HepG2 (cell line): ENCODE data around the gene SYCE3. TPM values are rescaled to one million over a fixed set of nuclear protein-coding genes. Genes with fewer than 3 reads are reported as not detected.

Experiments used
- ADNP ChIP-seq: sonication (generic); formaldehyde crosslinking; IDR thresholded peaks from 2 replicates; pipeline ENCODE4 v1.4.0; 2020; ENCODE audit warnings: missing genetic modification reagents
- CSRNP1 ChIP-seq: sonication (generic); formaldehyde crosslinking; IDR thresholded peaks from 2 replicates; pipeline ENCODE4 v1.8.1; 2023; ENCODE audit warnings: mild to moderate bottlenecking, missing genetic modification reagents
- MED1 ChIP-seq: sonication (generic); formaldehyde crosslinking; IDR thresholded peaks from 2 replicates; pipeline ENCODE4 v1.4.0; 2020; ENCODE audit warnings: missing genetic modification reagents
- NCOA1 ChIP-seq: sonication (generic); formaldehyde crosslinking; IDR thresholded peaks from 2 replicates; pipeline ENCODE4 v1.9.0; 2021; ENCODE audit warnings: missing genetic modification reagents
- PITX1 ChIP-seq: sonication (generic); formaldehyde crosslinking; IDR thresholded peaks from 2 replicates; pipeline ENCODE4 v1.5.1; 2020; ENCODE audit warnings: mild to moderate bottlenecking, missing genetic modification reagents
- SKI ChIP-seq: fragments of 450-650 bp; IDR thresholded peaks from one replicate; pipeline ENCODE4 v1.6.1; 2018; ENCODE audit warnings: mild to moderate bottlenecking; ENCODE audit not compliant: partially characterized antibody
- SMAD3 ChIP-seq: sonication (generic); formaldehyde crosslinking; IDR thresholded peaks from 2 replicates; pipeline ENCODE4 v1.4.0; 2020; ENCODE audit warnings: missing genetic modification reagents
- SMARCC2 ChIP-seq: fragments of 450-650 bp; IDR thresholded peaks from 2 replicates; pipeline ENCODE4 v1.6.1; 2017; ENCODE audit warnings: antibody characterized with exemption, mild to moderate bottlenecking
- SNAI1 ChIP-seq: sonication (generic); formaldehyde crosslinking; IDR thresholded peaks from 2 replicates; pipeline ENCODE4 v1.5.0; 2020; ENCODE audit warnings: mild to moderate bottlenecking, missing genetic modification reagents, borderline replicate concordance
- SRY ChIP-seq: sonication (generic); formaldehyde crosslinking; IDR thresholded peaks from 2 replicates; pipeline ENCODE4 v1.8.0; 2022; ENCODE audit warnings: mild to moderate bottlenecking, missing genetic modification reagents
- TEAD3 ChIP-seq: optimal IDR thresholded peaks from 2 replicates; pipeline ENCODE3; 2016; ENCODE audit warnings: borderline replicate concordance
- ZNF253 ChIP-seq: sonication (generic); formaldehyde crosslinking; IDR thresholded peaks from 2 replicates; pipeline ENCODE4 v1.8.0; 2022; ENCODE audit warnings: mild to moderate bottlenecking, missing genetic modification reagents, borderline replicate concordance
- ZNF280B ChIP-seq: sonication (generic); formaldehyde crosslinking; IDR thresholded peaks from 2 replicates; pipeline ENCODE4 v1.5.0; 2020; ENCODE audit warnings: missing genetic modification reagents, mild to moderate bottlenecking, borderline replicate concordance
- ZNF362 ChIP-seq: sonication (generic); formaldehyde crosslinking; IDR thresholded peaks from 2 replicates; pipeline ENCODE4 v1.4.0; 2020; ENCODE audit warnings: missing genetic modification reagents, mild to moderate bottlenecking, borderline replicate concordance
- ZNF660 ChIP-seq: sonication (generic); formaldehyde crosslinking; IDR thresholded peaks from 2 replicates; pipeline ENCODE4 v1.5.1; 2020; ENCODE audit warnings: mild to moderate bottlenecking, low read depth, missing genetic modification reagents, borderline replicate concordance
- ZNF788 ChIP-seq: sonication (generic); formaldehyde crosslinking; IDR thresholded peaks from 2 replicates; pipeline ENCODE4 v1.5.0; 2020; ENCODE audit warnings: mild to moderate bottlenecking, missing genetic modification reagents, borderline replicate concordance
- ZNF878 ChIP-seq: sonication (generic); formaldehyde crosslinking; IDR thresholded peaks from 2 replicates; pipeline ENCODE4 v1.8.1; 2023; ENCODE audit warnings: mild to moderate bottlenecking, missing genetic modification reagents, moderate library complexity
- ZSCAN20 ChIP-seq: sonication (generic); formaldehyde crosslinking; IDR thresholded peaks from 2 replicates; pipeline ENCODE4 v1.4.0; 2020; ENCODE audit warnings: missing genetic modification reagents, mild to moderate bottlenecking, borderline replicate concordance
- ZSCAN31 ChIP-seq: sonication (generic); formaldehyde crosslinking; IDR thresholded peaks from 2 replicates; pipeline ENCODE4 v1.5.0; 2020; ENCODE audit warnings: low read depth, mild to moderate bottlenecking, missing genetic modification reagents
- polyA plus RNA-seq, 8 experiments: library from polyadenylated mRNA; depleted of rRNA in 3 of 8; stranded (reverse) in 7 of 8; unstranded in 1 of 8; fragments of >200 nt; fragmentation: Illumina TruSeq in 4 of 8; extraction: Trizol in 4 of 8; gene quantifications; 2 replicates each; pipeline versions ENCODE4 v1.2.1 to v1.2.3, GENCODE V29; 2011 to 2016; ENCODE audit warnings: low read depth in 4 of 8, missing spikeins in 1 of 8, mixed read lengths in 1 of 8; ENCODE audit not compliant: insufficient read depth in 1 of 8
- total RNA-seq, 5 experiments: library from RNA; depleted of rRNA; stranded (reverse); fragments of >200 nt; fragmentation: Illumina TruSeq; extraction: Trizol; gene quantifications; 2 replicates each; pipeline ENCODE4 v1.2.3, GENCODE V29; 2016; ENCODE audit warnings: low read depth in 1 of 5
- TF ChIP-seq, protein P1 (sequence below): sonication (generic); formaldehyde crosslinking; IDR thresholded peaks from 2 replicates; pipeline ENCODE4 v1.4.0; 2020; ENCODE audit warnings: missing genetic modification reagents
- TF ChIP-seq, protein P2 (sequence below): fragments of 450-650 bp; IDR thresholded peaks from 2 replicates; pipeline ENCODE4 v1.6.1; 2017; ENCODE audit warnings: mild to moderate bottlenecking

Gene SYCE3
- total and polyA plus RNA-seq, 2 of the 13 experiments (the other 11 are each of a cell fraction or from before 2014, with no cell fraction given) = not detected

DNA sequence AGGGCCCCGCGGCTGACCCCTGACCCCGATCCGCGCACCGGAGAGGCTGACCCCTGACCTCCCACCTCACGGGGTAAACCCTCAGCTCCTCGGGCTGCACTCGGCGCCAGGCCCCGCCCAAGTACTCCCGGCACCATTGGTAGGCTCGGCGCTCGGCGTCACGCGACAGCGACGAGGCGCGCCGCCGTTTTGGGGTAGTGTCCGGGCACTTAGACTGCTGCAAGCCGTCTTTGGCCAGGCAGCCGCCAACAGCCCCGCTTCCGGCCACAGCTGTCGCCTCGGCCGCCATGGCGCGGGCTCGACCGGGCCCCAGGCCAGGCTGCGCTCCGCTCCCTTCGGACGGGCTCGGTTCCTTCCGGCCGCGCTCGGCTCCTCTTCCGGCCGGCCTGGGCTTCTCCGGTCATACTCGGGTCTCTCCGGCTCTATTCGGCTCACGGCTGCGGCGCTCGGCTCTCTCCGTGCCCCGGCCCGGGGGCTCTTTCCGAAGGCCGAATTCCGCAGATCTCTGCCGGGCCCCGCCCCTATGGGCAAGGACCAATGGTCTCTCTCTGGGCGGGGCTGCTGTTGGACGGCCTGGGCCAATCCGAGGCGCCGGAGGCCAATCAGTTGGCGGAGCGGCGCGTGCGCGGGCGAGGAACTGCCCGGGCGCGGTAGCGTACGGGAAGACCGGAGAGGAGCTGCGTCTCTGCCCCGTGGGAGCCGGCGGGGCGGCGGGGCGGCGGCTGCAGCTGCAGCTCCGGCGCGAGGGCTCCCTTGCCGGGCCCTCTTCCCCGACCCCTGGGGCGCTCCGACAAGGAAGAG, 20.0 kb upstream of the SYCE3 start, which contains the start of gene CHKB (continued):
- TF ChIP-seq ZNF280B = peak; percentile 14; the same call in 1 of the 2 replicates
- TF ChIP-seq SMARCC2 = no peak
- peak; percentile 31; the same call in 1 of the 2 replicates for TF ChIP-seq NCOA1 (CRISPR knock-in tag)
- peak; percentile 72; the same call in 1 of the 2 replicates for TF ChIP-seq ZSCAN20 (CRISPR knock-in tag)
- peak; percentile 23; the same call in 1 of the 2 replicates for TF ChIP-seq ZSCAN31
- no peak for TF ChIP-seq SKI
- TF ChIP-seq ADNP (CRISPR knock-in tag) = no peak
- TF ChIP-seq ZNF878 = peak; percentile 67; the same call in 1 of the 2 replicates
- peak; percentile 37; the same call in 1 of the 2 replicates for TF ChIP-seq SMAD3 (CRISPR knock-in tag)
- no peak for TF ChIP-seq ZNF362 (CRISPR knock-in tag)
- peak; percentile 74; the same call in 1 of the 2 replicates for TF ChIP-seq SRY (CRISPR knock-in tag)
- TF ChIP-seq, protein P1, sequence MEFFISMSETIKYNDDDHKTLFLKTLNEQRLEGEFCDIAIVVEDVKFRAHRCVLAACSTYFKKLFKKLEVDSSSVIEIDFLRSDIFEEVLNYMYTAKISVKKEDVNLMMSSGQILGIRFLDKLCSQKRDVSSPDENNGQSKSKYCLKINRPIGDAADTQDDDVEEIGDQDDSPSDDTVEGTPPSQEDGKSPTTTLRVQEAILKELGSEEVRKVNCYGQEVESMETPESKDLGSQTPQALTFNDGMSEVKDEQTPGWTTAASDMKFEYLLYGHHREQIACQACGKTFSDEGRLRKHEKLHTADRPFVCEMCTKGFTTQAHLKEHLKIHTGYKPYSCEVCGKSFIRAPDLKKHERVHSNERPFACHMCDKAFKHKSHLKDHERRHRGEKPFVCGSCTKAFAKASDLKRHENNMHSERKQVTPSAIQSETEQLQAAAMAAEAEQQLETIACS (CRISPR knock-in tag) = peak; percentile 53; the same call in 1 of the 2 replicates
- TF ChIP-seq ZNF660 (CRISPR knock-in tag) = no peak
- TF ChIP-seq, protein P2, sequence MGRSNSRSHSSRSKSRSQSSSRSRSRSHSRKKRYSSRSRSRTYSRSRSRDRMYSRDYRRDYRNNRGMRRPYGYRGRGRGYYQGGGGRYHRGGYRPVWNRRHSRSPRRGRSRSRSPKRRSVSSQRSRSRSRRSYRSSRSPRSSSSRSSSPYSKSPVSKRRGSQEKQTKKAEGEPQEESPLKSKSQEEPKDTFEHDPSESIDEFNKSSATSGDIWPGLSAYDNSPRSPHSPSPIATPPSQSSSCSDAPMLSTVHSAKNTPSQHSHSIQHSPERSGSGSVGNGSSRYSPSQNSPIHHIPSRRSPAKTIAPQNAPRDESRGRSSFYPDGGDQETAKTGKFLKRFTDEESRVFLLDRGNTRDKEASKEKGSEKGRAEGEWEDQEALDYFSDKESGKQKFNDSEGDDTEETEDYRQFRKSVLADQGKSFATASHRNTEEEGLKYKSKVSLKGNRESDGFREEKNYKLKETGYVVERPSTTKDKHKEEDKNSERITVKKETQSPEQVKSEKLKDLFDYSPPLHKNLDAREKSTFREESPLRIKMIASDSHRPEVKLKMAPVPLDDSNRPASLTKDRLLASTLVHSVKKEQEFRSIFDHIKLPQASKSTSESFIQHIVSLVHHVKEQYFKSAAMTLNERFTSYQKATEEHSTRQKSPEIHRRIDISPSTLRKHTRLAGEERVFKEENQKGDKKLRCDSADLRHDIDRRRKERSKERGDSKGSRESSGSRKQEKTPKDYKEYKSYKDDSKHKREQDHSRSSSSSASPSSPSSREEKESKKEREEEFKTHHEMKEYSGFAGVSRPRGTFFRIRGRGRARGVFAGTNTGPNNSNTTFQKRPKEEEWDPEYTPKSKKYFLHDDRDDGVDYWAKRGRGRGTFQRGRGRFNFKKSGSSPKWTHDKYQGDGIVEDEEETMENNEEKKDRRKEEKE = no peak
- TF ChIP-seq CSRNP1 (CRISPR knock-in tag) = peak; percentile 51; the same call in 1 of the 2 replicates
- peak; percentile 43 for TF ChIP-seq TEAD3 (CRISPR knock-in tag)
- TF ChIP-seq ZNF253 (CRISPR knock-in tag) = no peak
- TF ChIP-seq MED1 (CRISPR knock-in tag) = peak; percentile 46
- no peak; the same call in 1 of the 2 replicates for TF ChIP-seq ZNF788
- no peak for TF ChIP-seq SNAI1 (CRISPR knock-in tag)
- no peak for TF ChIP-seq PITX1 (CRISPR knock-in tag)
